Lung microvascular endothelial cell (primary cell): ENCODE measurements around the gene VPS35. TPM values are rescaled to one million over a fixed set of nuclear protein-coding genes. Genes with fewer than 3 reads are reported as not detected.
"Not testable (repeated sequence)": the region's sequence is repeated elsewhere in the genome, so short reads cannot be mapped to it uniquely, and the experiment has no call there.

ENCODE experiments used
- DNase-seq, 2 donors: peaks; one replicate each; pipeline versions ENCODE4 v3.0.0 to v3.0.0-alpha.2; 2010; ENCODE audit warnings: low read depth in 2 of 2
- total RNA-seq: library from RNA; depleted of rRNA; stranded (reverse); fragments of >200 nt; gene quantifications from 2 replicates; pipeline ENCODE4 v1.2.1, GENCODE V29; 2014

The VPS35 gene
- total RNA-seq, 1 donor from 2014 or later = 64.7 TPM

- DNase-seq = no peak
These were observed 26.9 kb downstream of the VPS35 start for GRCh38 chr16:46662123-46662522.

DNA sequence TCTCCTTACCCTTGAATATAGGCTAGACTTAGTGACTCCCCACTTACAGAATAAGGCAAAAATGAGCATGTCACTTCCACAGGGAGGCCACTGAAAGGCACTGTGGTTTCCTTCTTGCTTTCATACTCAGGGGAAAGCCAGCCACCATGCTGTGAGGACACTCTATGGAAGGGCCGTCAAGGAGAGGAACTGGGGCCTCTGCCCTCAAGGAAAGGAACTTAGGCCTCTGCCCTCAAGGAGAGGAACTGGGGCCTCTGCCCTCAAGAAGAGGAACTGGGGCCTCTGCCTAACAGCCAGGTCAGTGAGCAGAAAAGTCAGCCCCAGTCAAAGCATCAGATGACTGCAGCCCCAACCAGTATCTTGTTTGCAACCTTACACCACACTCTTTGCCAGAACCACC is 30.1 kb downstream of the VPS35 start:
- no peak for DNase-seq

DNA sequence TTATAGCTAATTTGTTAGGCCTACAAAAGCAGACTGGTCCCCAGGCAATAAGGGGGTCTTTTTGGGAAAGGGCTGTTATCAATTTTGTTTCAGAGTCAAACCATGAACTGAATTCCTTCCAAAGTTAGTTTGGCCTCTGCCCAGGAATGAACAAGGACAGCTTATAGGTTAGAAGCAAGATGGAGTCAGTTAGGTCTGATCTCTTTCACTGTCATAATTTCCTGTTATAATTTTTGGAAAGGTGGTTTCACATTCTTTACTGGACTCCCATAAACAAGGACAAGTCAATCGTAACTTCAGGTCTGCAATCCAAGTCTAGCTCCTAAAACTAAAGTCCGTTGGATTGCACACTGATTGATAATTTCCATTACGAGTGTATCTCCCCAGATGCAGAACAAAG is 37.7 kb downstream of the VPS35 start:
- DNase-seq = no peak

GRCh38 chr16:46650254-46650623 is 38.7 kb downstream of the VPS35 start:
- DNase-seq = no peak

DNA sequence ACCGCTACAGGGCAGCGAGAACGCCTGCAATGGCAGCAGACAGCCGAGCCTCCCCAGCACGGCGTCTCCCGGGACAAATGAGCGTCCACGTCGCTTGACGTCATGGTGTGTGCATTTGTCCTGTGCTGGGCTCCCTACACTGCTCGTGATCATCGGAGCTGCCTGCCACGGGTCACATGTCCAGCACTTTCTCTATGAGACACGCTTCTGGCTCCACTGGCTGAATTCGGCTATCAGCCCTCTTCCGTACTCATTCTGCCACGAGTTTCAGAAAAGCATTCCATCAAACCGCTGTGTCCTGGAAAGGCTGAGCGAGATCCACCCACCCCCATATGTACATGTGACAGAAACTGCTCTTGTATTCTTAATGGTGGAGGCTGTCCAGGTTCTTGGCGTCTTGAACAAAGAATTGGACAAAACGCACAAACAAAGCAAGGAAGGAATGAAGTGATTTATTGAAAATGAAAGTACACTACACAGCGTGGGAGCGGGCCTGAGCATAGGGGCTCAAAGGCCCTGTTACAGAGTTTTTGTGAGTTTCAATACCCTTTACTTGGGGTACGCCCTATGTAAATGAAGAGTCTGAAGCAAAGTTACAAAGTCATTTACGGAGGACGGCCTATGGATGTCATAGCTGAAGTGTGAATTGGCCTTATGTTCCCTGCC is 39.3 kb downstream of the VPS35 start:
- no peak for DNase-seq

- DNase-seq = no peak
These were observed 40.3 kb downstream of the VPS35 start for GRCh38 chr16:46648656-46649055.

DNA sequence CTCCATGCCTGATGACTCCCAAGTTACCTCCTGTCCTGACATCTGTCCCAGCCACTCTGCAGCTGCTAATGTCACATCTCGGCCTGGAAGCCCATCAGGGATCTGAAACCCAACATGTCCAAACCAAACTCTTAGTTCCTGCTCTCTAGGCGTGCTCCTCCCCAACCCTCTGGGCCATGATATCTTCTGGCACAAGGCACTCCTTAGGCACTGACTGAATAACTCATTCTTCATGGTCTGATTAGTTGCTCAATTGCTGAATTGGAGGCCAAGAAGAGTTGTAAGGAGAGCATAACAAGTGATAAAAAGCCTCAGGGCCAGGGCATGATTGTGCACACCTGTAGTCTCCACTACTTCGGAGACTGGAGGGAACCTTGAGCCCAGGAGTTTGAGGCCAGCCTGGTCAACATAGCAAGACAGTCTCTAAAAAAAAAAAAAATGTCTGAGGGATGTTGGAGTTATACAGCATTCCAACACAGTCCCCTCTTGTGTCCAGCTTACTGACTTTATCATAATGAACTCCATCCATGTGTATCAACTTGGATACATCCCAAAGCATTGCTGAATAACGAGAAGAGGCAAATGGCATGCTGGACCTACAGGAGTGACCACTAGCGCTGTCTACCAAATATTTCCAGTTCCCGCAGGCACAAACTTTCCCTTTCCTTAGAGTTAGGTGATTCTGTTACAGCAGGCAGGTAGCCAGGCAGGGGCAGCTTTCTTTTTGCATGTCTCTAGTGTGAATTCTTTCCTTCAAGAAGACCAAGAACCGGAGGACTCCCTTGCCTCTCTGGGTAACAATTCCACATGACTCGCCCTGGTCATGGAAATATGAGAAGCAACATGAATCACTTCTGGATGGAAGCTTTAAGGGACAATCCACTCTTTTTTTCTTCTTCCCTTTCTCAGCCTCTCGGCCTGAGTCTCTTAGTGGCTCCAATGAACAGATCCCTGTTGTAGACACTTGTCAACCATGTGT is 49.7 kb downstream of the VPS35 start:
- DNase-seq = no peak

- no peak for DNase-seq
These were observed 55.9 kb downstream of the VPS35 start for GRCh38 chr16:46632778-46633733.

GRCh38 chr16:46629331-46630219 is 59.4 kb downstream of the VPS35 start:
- peak; percentile 41 to 61 for DNase-seq

DNA sequence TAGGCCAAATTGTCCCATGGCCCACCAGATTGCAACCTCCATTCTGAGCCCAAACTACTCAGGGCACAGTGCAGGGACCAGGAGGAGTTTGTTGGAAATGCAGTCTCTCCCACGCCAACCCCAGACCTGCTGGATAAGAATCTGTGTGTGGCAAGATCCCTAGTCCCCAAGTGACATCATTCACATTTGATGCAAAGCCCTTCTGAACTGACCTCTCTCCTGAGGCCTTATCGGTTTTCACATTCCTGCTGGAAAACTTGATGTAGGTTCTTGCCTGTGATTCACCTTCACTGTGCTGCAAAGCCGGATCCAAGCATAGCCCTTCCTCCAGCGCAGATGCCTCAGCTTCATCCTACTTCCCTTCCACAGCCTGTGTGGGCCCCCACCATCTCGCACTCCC is 61.2 kb downstream of the VPS35 start:
- DNase-seq = no peak

DNA sequence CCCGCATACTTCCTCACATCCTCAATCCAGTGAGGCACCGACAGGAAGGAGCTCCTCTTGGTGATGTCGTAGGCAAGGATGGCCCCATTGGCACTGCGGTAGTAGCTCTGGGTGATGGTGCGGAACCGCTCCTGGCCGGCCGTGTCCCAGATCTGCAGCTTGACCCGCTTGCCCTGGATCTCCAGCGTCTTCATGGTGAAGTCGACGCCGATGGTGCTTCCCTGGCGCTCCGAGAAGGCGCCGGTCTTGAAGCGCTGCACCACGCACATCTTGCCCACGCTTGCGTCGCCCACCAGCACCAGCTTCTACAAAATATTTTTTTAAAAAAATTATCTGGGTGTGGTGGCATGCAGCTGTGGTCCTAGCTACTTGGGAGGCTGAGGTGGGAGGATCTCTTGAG is 62.3 kb downstream of the VPS35 start:
- DNase-seq = not testable (repeated sequence)

GRCh38 chr16:46624862-46625261 is 64.1 kb downstream of the VPS35 start:
- DNase-seq = not testable (repeated sequence)

DNA sequence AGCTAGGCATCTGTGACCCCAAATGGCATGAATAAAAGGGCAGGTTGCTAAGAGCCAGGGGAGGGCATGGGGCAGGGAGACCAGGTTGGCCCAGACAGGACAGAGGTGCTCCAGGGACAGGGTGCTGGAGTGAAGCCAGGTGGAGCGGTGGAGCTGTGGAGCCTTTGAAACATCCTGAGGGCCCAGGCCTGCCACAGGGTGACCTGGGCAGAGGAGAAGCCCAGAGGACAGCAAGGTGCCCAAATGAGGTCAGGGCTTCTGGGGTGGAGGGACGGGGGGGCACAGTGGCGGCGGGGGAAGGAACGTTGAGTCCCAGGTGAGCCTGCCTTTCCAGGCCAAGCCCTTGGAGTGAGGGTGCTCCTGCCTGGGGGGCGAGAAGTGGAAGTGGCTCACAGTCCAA is 65.3 kb downstream of the VPS35 start:
- DNase-seq = not testable (repeated sequence)

GRCh38 chr16:46623246-46623645 is 65.7 kb downstream of the VPS35 start:
- not testable (repeated sequence) for DNase-seq

DNA sequence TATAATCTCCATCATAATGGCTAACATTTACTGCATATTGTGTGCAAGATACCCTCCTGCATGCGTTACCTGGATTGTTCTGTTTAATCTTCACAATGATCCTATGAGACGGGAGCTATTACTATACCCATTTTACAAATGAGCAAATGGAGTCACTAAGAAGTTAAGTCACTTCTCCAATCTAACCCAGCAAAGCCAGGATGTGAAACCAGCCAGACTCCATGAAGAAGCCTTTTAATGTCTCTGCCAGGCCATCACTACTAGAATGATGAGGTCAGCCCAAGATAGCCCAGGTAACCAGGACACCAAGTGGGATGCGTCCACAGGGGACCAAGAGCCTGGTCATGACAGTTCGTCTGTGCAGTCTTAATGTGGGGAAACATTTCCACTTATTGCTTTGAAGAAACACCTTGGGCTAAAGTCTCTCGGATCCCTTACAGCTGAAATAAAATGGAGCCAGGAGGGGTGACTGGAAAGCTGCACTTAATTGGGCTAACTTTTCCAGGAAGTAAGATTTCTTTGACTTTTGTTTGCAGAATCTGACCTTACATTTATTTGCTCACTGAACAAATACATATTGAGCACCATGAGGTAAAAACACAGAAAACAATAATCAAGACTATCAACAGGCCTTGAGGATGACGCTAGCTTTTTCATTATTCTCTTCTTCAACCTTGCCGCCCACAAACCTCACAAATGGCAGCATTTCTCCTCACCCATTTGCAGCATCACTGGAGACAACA is 66.9 kb downstream of the VPS35 start:
- DNase-seq = no peak

GRCh38 chr16:46621006-46621933 is 67.7 kb downstream of the VPS35 start, which contains the start of gene SHCBP1:
Gene SHCBP1, minus strand, starts transcription at chr16:46621379. Its CDS starts 20 bp downstream, at chr16:46621359.
- peak; percentile 89 to 93 for DNase-seq

DNA sequence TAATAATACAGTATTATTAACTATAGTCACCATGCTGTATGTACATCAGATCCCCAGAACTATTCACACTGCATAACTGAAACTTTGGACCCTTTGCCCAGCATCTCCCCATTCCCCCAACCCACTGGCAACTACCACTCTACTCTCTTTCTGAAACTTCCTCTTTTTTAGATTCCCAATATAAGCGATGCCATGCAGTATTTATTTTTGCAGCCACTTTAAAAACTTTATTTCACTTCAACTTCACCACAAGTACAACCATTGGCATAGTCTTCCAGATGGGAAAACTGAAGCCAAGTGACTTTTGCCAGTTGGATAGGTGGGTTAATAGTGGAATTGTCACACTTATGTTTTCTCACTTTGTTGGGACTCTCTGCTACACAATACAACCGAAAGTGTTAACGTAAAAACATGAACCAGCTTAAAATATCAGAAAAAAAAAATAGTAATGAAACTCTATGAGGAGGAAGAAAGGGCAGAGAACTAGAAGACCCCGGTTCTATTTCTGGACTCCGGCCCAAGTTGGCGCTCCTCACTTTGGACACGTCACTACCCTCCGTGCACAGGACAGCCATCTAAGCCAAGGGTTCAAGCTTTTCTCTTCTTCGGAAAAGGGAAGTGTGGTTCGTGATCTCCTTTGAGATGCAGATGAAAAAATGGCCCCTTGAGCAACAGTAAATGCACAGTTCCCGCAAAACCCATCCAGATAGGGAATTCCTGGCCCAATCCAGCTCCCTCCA is 68.5 kb downstream of the VPS35 start:
- no peak for DNase-seq

DNA sequence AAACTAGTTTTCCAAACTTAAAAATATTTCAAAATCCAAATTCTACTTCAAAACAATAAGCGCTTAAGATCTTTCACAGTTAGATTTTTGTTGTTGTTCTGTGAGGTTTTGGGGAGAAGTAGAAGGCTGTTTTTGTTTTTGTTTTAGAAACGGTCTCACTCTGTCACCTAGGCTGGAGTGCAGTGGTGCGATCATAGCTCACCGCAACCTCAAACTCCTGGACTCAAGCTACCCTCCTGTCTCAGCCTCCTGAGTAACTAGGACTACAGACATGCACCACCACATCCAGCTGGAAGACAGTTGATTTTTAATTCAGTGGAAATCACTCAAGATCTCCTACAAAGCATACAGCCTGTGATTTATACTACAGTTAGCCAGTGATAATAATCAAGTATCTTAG is 70.5 kb downstream of the VPS35 start:
- DNase-seq = no peak
